WTC11 (cell line): ENCODE measurements around the gene MRPS18B. TPM values are rescaled to one million over a fixed set of nuclear protein-coding genes. Genes with fewer than 3 reads are reported as not detected.

Experiments used
- AR ChIP-seq: fragments of 250-450 bp; sonication (Bioruptor Pico); IDR thresholded peaks from 2 replicates; pipeline ENCODE4 v1.9.0; 2021; ENCODE audit warnings: mild to moderate bottlenecking
- CBFB ChIP-seq: sonication (generic); formaldehyde crosslinking; IDR thresholded peaks from 2 replicates; pipeline ENCODE4 v1.8.1; 2022; ENCODE audit warnings: mild to moderate bottlenecking, low read depth, missing genetic modification reagents
- CREM ChIP-seq: sonication (generic); formaldehyde crosslinking; IDR thresholded peaks from 2 replicates; pipeline ENCODE4 v1.8.1; 2022; ENCODE audit warnings: mild to moderate bottlenecking, missing genetic modification reagents, moderate library complexity
- E2F1 ChIP-seq: sonication (generic); formaldehyde crosslinking; IDR thresholded peaks from 2 replicates; pipeline ENCODE4 v1.8.0; 2022; ENCODE audit warnings: mild to moderate bottlenecking, missing genetic modification reagents
- EMX1 ChIP-seq: fragments of 250-450 bp; sonication (Bioruptor Pico); IDR thresholded peaks from 2 replicates; pipeline ENCODE4 v1.8.0; 2021; ENCODE audit warnings: mild to moderate bottlenecking
- FOXK1 ChIP-seq: sonication (generic); formaldehyde crosslinking; IDR thresholded peaks from 2 replicates; pipeline ENCODE4 v1.8.0; 2022; ENCODE audit warnings: mild to moderate bottlenecking, moderate library complexity, missing genetic modification reagents
- GABPB1 ChIP-seq: sonication (generic); formaldehyde crosslinking; IDR thresholded peaks from 2 replicates; pipeline ENCODE4 v1.8.1; 2023; ENCODE audit warnings: mild to moderate bottlenecking, missing genetic modification reagents
- GTF2I ChIP-seq: fragments of 250-450 bp; sonication (Bioruptor Pico); conservative IDR thresholded peaks from 2 replicates; pipeline ENCODE4 v1.4.0; 2021; ENCODE audit warnings: mild to moderate bottlenecking
- IRF1 ChIP-seq: sonication (generic); formaldehyde crosslinking; IDR thresholded peaks from 2 replicates; pipeline ENCODE4 v1.8.0; 2023; ENCODE audit warnings: missing genetic modification reagents
- IRF2 ChIP-seq: sonication (generic); formaldehyde crosslinking; IDR thresholded peaks from 2 replicates; pipeline ENCODE4 v1.8.0; 2022; ENCODE audit warnings: low read depth, missing genetic modification reagents, borderline replicate concordance
- MAX ChIP-seq: sonication (generic); formaldehyde crosslinking; IDR thresholded peaks from 2 replicates; pipeline ENCODE4 v1.8.0; 2022; ENCODE audit warnings: mild to moderate bottlenecking, missing genetic modification reagents
- NFATC4 ChIP-seq: fragments of 250-450 bp; sonication (Bioruptor Pico); IDR thresholded peaks from 2 replicates; pipeline ENCODE4 v1.9.0; 2021; ENCODE audit warnings: mild to moderate bottlenecking
- PRDM15 ChIP-seq: sonication (generic); formaldehyde crosslinking; IDR thresholded peaks from 2 replicates; pipeline ENCODE4 v1.8.0; 2022; ENCODE audit warnings: missing genetic modification reagents
- PREB ChIP-seq: sonication (generic); formaldehyde crosslinking; IDR thresholded peaks from 2 replicates; pipeline ENCODE4 v1.8.1; 2022; ENCODE audit warnings: mild to moderate bottlenecking, missing genetic modification reagents, moderate library complexity, borderline replicate concordance
- TEAD4 ChIP-seq: sonication (generic); formaldehyde crosslinking; IDR thresholded peaks from 2 replicates; pipeline ENCODE4 v1.8.0; 2022; ENCODE audit warnings: mild to moderate bottlenecking, missing genetic modification reagents
- ZNF317 ChIP-seq: sonication (generic); formaldehyde crosslinking; IDR thresholded peaks from 2 replicates; pipeline ENCODE4 v1.8.1; 2023; ENCODE audit warnings: low read depth, mild to moderate bottlenecking, moderate library complexity, missing genetic modification reagents, borderline replicate concordance
- ZNF425 ChIP-seq: fragments of 250-450 bp; sonication (Bioruptor Pico); conservative IDR thresholded peaks from 2 replicates; pipeline ENCODE4 v1.9.0; 2021; ENCODE audit warnings: mild to moderate bottlenecking
- ZNF512 ChIP-seq: sonication (generic); formaldehyde crosslinking; IDR thresholded peaks from 2 replicates; pipeline ENCODE4 v1.8.1; 2022; ENCODE audit warnings: missing genetic modification reagents, borderline replicate concordance
- ZNF532 ChIP-seq: fragments of 250-450 bp; sonication (Bioruptor Pico); IDR thresholded peaks from 2 replicates; pipeline ENCODE4 v1.9.0; 2021; ENCODE audit warnings: mild to moderate bottlenecking, borderline replicate concordance
- total RNA-seq: library from RNA; stranded (reverse); gene quantifications from 3 replicates; pipeline ENCODE4 v1.2.3, GENCODE V29; 2021

Gene MRPS18B
- total RNA-seq, 1 experiment from 2014 or later: 67.8 TPM

- TF ChIP-seq MAX (CRISPR knock-in tag) (no peak; the same call in 1 of the 2 replicates), PREB (CRISPR knock-in tag) (no peak), AR (CRISPR knock-in tag) (no peak), GABPB1 (peak; percentile 61), CBFB (CRISPR knock-in tag) (no peak), CREM (peak; percentile 89), E2F1 (CRISPR knock-in tag) (no peak; the same call in 1 of the 2 replicates), ZNF532 (CRISPR knock-in tag) (no peak; the same call in 1 of the 2 replicates), GTF2I (CRISPR knock-in tag) (no peak), FOXK1 (peak; percentile 78), PRDM15 (peak; percentile 43; the same call in 1 of the 2 replicates), ZNF425 (CRISPR knock-in tag) (peak; percentile 73), TEAD4 (CRISPR knock-in tag) (no peak), EMX1 (CRISPR knock-in tag) (peak; percentile 89), ZNF317 (CRISPR knock-in tag) (no peak), NFATC4 (peak; percentile 81), IRF1 (CRISPR knock-in tag) (no peak), ZNF512 (no peak), IRF2 (no peak)
Measured at GRCh38 chr6:30626484-30627366, 9.1 kb downstream of the MRPS18B start, which contains the start of gene ATAT1 (continued).
